Stimulated activated CD4-positive, alpha-beta T cell treated with anti-CD3 and anti-CD28 coated beads, Interleukin-15, amount 100 ng/mL, for 48 hours (primary cell): ENCODE results near the gene AGTPBP1.
"Not testable (repeated sequence)": the region's sequence is repeated elsewhere in the genome, so short reads cannot be mapped to it uniquely, and the experiment has no call there.

ENCODE experiments used
- DNase-seq, 2 donors: peaks; one replicate each; pipeline ENCODE4 v3.0.0-alpha.2; 2020; ENCODE audit warnings: low read depth in 2 of 2

Gene AGTPBP1

DNA sequence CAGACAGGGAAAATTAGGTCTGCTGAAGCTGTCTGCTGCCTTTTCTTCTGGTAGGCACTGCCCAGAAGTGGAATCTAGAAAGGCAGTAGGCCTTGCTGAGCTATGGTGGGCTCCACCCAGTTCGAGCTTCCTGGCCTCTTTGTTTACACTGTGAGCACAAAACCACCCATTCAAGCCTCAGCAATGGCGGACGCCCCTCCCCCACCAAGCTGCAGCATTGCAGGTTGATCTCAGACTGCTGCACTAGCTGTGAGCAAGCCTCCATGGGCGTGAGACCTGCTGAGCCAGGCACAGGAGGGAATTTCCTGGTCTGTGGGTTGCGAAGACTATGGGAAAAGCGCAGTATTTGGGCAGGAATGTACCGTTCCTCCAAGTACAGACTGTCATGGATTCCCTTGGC lies 18.5 kb downstream of the AGTPBP1 start:
- DNase-seq: no peak

GRCh38 chr9:85719411-85719810 lies 22.3 kb downstream of the AGTPBP1 start:
- not testable (repeated sequence) for DNase-seq

- DNase-seq: not testable (repeated sequence)
Measured at GRCh38 chr9:85717818-85718217, 23.9 kb downstream of the AGTPBP1 start.

- DNase-seq: no peak
Measured at GRCh38 chr9:85717220-85717619, 24.5 kb downstream of the AGTPBP1 start.

DNA sequence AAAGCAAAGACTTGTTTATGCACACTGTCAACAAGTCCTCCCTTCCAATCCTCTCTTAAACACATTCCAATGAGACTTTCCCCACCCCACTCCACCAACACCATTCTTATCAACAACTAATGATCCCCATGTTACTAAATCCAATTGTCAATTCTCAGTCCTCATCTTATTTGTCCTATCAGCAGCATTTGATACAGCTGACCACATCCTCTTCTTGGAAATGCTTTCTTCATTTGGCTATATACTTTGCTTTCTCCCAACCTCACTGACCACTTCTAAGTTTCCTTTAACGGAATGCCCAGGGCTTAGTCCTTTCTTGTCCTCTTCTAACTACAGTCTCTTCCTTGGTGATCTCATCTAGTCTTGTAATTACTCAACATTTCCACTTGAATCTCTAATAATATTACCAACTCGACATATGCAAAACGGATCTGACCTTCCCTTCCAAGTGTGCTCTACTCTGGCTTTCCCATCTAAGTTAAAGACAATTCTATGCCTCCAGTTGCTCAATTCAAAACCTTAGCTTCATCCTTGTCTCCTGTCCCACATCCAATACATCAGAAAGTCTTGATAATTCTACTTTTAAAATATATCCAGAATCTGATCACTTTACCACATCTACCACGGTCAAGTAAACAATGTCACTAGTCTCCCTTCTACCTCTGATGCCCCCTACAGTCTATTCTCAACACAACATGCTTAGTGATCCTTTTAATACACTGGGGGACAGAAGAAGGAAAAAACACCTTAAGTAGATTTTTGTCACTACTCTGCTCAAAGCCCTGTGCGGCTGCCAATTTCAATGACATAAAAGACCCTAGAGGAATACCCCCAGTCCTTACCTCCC lies 25.5 kb downstream of the AGTPBP1 start:
- no peak for DNase-seq

GRCh38 chr9:85715587-85715986 lies 26.2 kb downstream of the AGTPBP1 start:
- no peak for DNase-seq

DNA sequence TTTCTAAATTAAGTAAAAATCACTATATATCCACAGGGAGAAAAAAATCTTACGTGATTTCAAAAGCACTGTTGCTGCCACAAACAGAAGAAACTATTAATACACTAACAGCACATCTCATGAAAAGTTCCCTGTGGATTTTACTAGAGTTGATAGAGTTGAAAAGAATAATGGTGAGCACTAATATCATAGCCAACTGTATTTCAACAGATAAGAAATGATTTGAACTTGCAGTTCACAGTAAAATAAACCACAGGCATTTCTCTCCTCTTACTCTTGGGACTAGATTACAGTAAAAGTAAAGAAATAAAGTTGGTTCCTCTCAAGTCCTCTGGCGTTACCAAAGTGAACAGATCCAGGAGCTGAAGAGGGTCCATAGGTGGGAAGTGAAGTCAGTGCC lies 27.9 kb downstream of the AGTPBP1 start:
- DNase-seq: no peak

DNA sequence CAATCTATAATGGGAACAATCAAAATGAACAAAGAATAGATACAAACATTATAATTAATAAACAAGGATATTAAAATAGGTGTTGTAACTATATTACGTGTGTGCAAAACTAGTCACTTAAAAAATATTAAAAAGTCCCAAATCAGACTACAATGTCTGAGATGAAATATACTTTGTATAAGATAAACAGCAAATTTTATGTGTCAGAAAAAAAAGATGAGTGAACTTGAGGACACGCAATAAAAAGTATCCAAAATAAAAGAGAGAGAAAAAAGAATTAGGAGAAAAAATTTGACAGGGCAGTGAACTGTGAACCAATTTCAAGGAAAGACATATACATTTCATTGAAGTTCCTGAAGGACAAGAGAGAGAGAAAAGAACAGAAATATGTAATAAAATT lies 37.0 kb downstream of the AGTPBP1 start:
- no peak for DNase-seq

GRCh38 chr9:85703398-85703797 lies 38.4 kb downstream of the AGTPBP1 start:
- no peak for DNase-seq

DNA sequence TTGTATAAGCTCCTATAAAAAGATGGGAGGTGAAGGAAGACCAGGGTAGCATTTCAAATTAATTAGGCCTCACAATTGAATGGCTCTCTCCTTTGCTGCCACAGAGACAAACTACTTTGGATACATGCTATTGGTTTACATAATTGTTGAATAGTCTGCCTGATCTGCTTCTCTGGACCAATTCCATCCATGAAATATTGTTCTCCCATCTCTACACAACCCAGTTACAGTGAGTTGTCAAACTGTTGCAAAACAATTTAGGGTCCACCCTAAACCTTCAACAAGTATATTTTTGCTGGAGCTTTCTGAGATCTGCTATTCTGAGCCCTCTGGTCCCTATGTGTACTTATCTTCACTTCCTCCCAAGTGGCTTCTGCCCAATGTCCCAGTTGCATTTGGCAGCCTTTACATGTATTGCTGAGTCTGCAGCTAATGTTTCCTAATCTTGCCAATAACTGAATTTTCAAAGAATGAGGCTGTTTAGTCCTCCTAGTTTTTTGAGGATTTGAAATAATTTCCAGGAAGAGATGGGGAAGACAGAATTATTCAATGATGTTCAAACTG lies 38.9 kb downstream of the AGTPBP1 start:
- DNase-seq: no peak

DNA sequence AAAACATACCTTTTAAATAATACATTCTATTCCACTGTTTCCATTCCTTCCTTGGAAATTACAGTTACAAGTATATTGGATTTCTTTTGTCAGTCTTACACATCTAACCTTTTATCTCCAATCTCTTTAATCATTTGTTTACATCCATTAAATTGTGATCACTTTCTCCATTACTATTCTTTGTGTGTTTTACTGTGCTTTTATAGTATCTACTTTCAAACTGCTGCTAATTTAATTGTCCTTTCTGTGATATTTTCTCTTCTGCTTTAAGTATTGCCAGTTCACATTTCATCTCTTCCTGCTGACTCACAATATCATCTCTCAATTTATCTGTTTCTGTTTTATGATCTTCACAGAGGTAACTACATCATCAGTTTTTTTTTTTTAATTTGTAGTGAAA lies 39.6 kb downstream of the AGTPBP1 start:
- DNase-seq: no peak

DNA sequence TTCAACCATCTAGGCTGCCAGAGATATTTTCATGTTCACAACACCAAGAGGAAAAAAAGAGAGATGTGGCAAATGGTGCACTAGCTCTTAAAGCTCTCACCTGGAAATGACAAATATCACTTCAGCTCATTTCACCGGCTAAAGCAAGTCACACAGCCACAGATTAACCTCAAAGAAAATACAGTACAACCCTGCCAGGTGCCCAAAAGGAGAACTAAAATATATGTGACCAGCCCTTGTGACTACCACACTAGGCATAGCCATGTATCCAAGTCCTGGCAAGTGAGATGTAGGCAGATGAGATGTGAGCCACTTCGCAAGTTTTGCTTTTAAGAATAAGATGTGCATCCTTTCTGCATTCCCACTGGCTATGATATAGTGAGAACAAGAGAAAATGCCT lies 41.4 kb downstream of the AGTPBP1 start:
- no peak for DNase-seq

DNA sequence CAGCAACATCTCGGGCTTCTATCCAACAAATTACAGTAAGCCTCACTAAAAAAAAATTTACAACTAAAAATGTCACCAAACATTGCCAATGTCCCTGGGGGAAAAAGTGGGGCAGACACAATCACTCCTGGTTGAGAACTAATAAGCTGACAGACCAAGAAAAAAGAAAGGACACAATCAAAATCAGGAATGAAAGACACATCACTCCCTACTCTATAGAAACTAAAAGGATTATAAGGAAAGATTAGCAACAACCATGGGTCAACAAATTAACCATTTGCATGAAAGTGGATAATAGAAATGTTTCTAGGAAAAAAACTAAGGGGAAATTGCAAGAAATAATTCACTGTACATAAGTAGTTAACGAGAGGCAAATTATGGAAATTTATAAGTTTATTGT lies 53.4 kb downstream of the AGTPBP1 start:
- DNase-seq: no peak

DNA sequence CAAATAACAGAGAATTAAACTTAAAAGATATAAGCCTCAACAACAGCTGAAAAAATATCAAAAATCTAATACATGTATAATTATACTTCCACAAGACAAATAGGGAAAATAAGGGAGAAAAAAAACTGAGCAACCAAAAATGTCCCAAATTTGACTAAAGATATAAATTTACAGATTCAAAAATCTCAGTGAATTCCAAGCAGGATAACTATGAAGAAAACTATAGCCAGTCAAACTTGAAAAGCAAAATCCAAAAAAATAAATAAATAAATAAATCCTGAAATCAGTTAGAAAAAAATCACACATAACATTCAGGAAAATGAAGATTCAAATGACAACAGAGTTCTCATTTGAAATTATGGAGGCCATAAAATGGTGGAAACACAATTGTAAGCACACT lies 56.7 kb downstream of the AGTPBP1 start:
- no peak for DNase-seq

DNA sequence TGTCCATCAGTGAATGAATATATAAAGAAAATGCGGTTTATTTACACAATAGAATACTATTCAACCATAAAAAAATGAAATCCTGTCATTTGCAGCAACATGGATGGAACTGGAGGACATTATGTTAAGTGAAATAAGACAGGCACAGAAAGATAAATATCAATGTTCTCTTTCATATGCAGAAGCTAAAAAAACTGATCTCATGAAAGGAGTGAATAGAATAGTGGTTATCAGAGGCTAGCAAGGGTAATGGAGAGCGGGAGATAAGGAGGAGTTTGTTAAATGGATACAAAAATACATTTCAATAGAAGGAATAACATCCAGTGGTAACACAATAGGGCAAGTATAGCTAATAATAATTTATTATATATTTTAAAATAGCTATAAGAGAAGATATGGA lies 65.0 kb downstream of the AGTPBP1 start:
- DNase-seq: no peak

- no peak for DNase-seq
Measured at GRCh38 chr9:85667374-85667773, 74.4 kb downstream of the AGTPBP1 start.

- DNase-seq: no peak
Measured at GRCh38 chr9:85666086-85666485, 75.7 kb downstream of the AGTPBP1 start.

DNA sequence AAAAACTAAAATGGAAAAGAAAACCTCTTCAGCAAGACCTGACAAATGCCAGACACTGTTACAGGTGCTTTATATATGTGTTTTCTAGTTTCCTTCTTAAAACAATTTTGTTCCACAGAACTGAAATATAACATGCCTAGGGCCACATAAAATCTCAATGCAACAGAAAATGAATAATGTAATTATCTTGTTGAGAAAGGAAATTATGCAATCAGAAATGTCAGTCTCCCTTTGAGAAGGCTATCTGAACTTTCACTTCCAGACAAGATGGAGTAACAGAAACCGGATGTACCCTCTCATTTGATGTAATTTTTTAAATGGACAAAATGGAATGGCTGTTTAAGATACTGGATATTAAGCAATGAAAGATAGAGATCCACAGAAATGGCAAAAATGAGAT lies 79.2 kb downstream of the AGTPBP1 start:
- DNase-seq: no peak

- DNase-seq: no peak
Measured at GRCh38 chr9:85658716-85659115, 83.0 kb downstream of the AGTPBP1 start.

- no peak for DNase-seq
Measured at GRCh38 chr9:85653153-85653552, 88.6 kb downstream of the AGTPBP1 start.

DNA sequence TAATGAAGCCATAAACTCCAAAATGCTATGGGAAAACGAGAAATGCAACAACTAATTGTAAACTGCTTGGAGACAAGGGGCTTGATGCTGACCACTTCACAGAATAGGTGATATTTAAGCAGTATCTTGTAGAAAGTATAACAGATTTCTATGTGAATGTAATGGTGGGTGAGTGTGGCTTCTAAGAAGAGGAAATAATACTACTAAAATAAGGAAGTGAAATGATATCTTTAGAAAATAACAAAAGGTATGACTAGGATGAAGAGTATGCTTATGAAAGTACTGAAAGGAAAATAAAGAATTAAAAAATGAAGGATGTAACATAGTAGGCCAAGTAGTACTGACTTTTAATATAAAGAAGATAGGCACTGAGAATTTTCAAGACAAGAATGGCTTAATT lies 94.2 kb downstream of the AGTPBP1 start:
- DNase-seq: no peak

GRCh38 chr9:85645909-85646627 lies 95.7 kb downstream of the AGTPBP1 start:
- no peak for DNase-seq

DNA sequence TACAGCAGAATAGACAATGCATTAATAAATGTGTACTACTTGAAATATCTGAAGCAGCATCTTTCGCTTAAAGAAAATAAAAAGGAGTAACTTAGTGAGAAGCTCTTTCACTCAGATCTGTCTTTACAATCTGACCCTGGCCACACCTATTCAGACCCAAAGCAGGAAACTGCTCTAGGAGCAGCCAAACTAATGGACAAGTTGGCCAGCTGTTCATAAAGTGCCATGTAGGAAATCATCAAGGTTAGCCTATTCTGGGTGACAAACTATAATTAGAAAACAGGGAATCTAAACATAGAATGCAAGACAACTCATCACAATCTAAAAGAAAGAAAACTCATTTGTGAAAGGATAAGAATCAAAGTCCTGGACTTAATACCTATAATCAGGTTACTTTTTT lies 101.3 kb downstream of the AGTPBP1 start:
- no peak for DNase-seq
